C4-2B (cell line): ENCODE results near the gene MIEF1.

Experiments
- H3K27ac ChIP-seq: fragments of 450-650 bp; 2 replicates; pipeline ENCODE4 v1.5.1; 2017
- CTCF ChIP-seq: fragments of 450-650 bp; conservative IDR thresholded peaks from 2 replicates; pipeline ENCODE4 v1.5.1; 2017; ENCODE audit warnings: mild to moderate bottlenecking
- ZFX ChIP-seq: fragments of 450-650 bp; IDR thresholded peaks from 2 replicates; pipeline ENCODE4 v1.6.1; 2017

Gene MIEF1

GRCh38 chr22:39486951-39487825, 14.9 kb upstream of the MIEF1 start:
- TF ChIP-seq CTCF (no peak), ZFX (no peak)
- H3K27ac ChIP-seq = no peak overlapping the region

GRCh38 chr22:39487826-39488520, 14.1 kb upstream of the MIEF1 start:
- H3K27ac ChIP-seq = no peak overlapping the region
- TF ChIP-seq CTCF = no peak
- TF ChIP-seq ZFX = no peak

GRCh38 chr22:39488563-39489083, 13.5 kb upstream of the MIEF1 start:
- TF ChIP-seq CTCF = no peak
- TF ChIP-seq ZFX = no peak

GRCh38 chr22:39489094-39490068, 12.7 kb upstream of the MIEF1 start:
- no peak overlapping the region for H3K27ac ChIP-seq
- TF ChIP-seq CTCF (no peak), ZFX (no peak)

More at GRCh38 chr22:39488563-39489083, 13.5 kb upstream of the MIEF1 start:
- no peak overlapping the region for H3K27ac ChIP-seq

- no peak overlapping the region for H3K27ac ChIP-seq
- TF ChIP-seq ZFX = no peak
- TF ChIP-seq CTCF = no peak
Observed at GRCh38 chr22:39490135-39490798, 11.8 kb upstream of the MIEF1 start.

GRCh38 chr22:39490966-39491680, 11.0 kb upstream of the MIEF1 start:
- TF ChIP-seq ZFX = no peak
- TF ChIP-seq CTCF = no peak
- H3K27ac ChIP-seq = no peak overlapping the region
